HG03139 (cell line): Measurements from ENCODE around the gene TLR6.
"Not testable (repeated sequence)": the region's sequence is repeated elsewhere in the genome, so short reads cannot be mapped to it uniquely, and the experiment has no call there.

ENCODE experiments used
- ATAC-seq: cut with Tn5 transposase; IDR thresholded peaks from one replicate; pipeline ENCODE4 v1.9.1; 2021; ENCODE audit not compliant: unreplicated experiment

TLR6 gene

DNA sequence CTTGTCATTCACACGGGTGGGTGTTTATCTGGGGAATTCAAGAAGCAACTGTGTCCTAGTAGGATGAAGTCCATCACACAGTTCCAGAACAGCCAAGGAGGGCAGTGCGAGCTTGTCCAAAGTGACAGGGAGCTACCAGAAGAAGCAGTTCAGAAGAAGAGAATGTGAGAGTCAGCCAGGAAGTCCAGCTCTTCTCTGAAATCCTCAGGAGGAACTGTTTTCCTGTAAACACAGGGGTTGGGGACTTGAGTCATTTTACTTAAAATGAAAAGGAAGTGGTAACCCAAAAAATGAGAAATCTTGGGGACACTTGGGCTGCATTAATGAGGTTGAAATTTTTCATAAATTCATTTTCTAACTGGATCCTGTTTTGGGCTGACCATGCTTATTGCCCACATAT is 65.6 kb downstream of the TLR6 start:
- no peak for ATAC-seq

DNA sequence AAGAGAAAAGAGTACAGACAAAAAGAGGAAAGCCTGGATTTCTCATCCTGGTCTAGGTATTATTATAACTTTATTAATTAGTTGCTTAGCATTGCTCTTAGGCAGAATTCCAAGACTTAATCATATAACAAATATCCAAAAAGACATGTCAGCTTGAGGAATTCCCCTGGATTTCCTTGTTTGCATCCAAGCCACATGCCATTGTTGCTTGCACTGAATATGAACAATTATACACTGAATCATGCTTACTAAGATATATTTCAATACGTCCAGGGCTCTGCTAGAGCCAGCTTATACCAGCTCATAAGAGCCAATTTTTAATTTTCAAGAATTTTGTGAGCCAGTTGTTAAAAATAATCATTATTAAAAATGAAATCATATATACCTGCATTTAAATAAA is 68.3 kb downstream of the TLR6 start:
- ATAC-seq, result no peak

DNA sequence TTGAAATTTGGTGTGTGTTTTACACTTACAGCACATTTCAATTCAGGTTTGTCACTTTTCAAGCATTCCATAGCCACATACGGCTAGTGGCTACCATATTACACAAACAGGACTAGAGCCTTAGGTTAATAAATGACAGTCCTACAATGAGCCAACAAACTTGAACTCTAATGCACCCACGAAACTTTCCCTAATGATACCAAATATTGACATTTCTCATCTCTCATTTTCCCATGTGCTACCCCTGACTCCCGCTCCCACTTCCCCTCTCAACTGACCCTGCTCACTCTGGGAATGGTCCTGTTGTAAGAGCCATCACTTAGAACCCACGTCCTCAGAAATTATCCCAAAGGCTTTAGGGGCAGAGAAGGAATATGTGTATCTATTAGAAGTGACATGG is 68.9 kb downstream of the TLR6 start:
- no peak for ATAC-seq

DNA sequence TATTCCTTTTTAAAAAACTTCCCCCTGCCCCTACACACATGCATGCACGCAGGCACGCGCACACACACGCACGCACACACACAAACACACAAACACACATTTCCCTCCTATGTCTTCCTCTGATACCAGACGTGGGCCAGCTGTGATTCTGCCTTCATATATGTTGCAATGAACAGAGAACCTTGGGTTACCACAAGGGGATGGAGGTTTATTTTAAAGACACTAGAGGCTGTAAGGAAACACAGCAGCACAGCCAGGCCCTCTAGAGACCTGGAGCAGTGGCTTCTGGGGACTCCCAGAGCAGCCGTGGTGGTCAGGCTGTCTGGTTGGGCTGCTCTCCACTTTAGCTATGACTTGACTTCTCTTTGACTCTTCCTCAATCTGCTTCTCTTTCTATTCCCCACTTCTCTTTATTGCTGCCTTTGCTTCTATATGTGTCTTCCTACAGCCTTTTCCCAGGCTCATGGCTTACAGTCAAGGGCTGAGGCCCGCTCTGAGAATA is 70.7 kb downstream of the TLR6 start:
- ATAC-seq, result no peak

DNA sequence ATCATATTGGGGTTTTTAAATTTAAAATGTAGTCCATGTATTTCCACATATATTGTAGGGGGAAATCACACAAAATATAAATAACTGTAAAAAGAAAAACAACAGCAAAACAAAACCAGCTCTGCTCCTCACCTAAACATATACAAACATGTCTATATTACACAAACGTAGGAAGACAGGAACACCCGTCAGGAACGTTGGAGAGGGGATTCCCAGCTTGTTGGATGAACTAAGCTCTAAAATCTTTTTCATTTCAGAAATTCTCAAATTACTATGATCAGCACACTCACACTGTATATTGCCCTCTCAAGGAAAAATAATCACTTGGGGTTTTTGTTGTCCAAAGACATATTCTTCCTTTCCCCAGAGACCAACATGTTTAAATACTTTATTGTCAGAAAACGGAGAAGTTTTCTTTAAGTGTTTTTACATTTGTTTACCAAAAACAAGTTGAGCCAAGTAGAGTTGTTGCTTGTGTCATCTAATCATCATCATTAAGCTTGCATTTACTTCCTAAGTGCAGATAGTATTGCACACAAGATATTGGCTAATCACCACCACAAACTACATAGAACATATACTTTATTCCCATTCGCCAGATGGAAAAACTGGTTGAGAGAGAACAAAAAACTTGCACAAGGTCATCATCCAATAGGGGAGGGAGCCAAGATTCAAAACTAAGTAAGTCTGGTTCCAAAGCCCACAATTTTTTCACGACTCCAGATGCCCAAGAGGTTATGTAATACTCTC is 71.4 kb downstream of the TLR6 start:
- no peak for ATAC-seq

DNA sequence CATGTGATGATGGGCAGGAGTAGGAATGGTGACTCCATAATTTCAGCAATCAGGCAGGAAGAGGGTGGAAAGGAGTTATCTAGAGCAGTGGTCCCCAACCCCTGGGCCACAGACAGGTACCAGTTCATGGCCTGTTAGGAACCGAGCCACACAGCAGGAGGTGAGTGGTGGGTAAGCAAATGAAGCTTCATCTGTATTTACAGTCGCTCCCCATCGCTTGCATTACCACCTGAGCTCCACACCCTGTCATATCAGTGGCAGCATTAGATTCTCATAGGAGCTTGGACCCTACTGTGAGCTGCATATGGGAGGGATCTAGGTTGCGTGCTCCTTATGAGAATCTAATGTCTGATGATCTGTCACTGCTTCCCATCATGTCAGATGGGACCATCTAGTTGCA is 72.5 kb downstream of the TLR6 start:
- ATAC-seq, result no peak

DNA sequence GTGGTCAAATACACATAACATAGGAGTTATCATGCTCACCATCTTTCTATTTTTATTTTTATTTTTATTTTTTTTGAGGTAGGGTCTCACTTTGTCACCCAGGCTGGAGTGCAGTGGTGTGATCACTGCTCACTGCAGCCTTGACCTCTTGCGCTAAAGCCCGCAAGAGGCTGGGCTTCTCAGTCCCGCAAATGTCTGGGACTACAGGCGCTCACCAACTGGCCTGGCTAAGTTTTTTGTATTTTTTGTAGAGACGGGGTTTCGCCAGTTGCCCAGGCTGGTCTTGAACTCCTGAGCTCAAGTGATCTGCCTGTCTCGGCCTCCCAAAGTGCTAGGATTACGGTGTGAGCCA is 73.5 kb downstream of the TLR6 start:
- ATAC-seq, result no peak

DNA sequence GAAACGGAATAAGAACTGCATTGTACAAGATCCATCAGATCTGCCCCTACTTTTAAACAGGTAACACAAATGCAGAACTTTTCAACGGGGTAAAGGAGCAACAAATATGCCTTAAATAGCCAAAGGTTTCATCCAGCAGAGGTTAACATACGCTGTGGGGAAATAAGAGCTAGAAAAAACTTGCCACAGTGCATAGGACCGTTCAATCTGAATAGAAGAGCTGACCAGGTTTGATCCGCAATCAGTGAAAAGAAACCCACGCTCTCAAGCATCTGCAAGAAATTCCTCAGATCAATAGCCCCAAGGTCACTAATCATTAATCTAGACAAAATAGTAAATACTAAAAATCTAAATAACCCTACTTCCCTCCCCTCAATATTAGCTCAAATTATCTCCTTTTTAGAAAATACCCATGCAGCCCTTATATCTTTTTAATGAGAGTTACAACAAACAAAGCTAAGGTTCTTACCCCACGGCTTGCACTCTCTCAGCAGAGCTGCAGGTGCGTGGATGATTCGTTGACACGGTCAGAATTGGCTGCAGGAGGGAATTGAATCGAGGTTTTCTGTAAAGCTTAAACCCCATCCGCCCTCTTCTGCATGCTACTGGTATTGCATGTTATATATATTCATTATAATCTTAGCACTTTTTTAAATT is 74.0 kb downstream of the TLR6 start, which contains the start of gene TLR10:
TLR10 (minus strand) TSS at position 539 of the 657 bp plus-strand sequence. CDS start 7,400 bp downstream, outside the sequence.
- ATAC-seq, result peak; percentile 64

DNA sequence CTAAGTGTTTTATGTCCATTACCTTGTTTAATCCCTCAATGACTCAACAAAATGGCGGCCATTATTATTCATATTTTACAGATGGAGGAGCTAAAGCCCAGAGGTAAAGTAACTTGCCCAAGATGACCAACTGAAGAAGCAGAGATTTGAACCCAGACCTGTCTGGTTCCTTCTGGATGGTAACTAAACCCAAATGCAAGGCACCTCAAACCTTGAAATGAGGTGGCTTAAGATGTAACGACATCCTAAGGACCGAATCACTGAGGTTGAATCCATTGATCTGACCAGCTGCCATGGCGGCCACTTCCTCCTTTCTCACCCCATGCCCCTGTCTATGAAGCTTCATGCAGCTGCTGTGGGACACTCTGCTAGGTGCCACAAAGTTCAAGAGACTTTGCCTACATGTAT is 74.8 kb downstream of the TLR6 start:
- ATAC-seq, result no peak

DNA sequence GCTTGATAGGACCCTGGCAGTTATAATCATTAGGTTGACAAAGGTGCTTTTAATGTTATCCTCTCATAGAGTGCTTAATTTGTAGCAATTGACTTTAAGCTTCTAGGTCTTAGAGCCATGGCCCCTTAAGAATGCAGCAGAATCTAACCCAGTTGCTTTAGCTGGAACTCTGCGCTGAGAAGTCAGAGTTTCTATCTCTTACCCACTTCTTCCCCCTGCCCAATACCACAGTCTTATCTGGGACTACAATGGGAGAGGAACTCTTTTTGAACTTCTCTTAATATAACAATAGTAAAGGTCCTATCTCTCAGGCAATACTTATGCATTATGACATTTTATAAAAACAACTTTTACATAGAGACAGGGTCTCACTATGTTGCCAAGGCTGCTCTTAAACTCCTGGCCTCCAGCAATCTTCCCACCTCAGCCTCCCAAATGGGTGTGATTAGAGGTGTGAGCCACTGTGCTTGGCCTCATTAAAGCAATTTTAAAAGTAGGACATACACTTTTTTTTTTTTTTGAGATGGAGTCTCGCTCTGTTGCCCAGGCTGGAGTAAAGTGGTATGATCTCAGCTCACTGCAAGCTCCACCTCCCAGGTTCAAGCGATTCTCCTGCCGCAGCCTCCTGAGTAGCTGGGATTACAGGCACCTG is 75.7 kb downstream of the TLR6 start:
- ATAC-seq, result no peak

DNA sequence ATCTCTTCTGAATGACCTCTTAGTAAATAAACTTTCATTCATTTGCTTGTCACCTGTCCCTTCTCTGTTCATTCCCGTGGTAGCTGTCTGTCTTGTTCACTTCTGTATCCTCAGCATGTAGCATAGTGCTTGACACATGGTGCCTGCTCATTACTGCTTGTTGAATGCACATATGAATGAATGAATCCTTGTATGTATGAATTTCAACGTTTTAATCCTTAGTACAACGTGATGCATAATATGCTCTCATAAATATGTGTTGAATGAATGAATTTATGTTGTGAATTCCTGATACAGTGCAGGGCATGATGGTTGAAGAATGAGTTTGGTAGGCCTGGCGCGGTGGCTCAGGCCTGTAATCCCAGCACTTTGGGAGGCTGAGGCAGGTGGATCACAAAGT is 76.8 kb downstream of the TLR6 start:
- no peak for ATAC-seq

DNA sequence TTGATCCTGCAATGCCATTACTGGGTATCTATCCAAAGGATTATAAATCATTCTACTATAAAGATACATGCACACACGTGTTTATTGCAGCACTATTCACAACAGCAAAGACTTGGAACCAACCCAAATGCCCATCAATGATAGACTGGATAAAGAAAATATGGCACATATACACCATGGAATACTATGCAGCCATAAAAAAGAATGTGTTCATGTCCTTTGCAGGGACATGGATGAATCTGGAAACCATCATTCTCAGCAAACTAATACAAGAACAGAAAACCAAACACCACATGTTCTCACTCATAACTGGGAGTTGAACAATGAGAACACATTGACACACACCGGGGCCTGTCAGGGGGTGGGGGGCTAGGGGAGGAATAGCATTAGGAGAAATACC is 78.7 kb downstream of the TLR6 start:
- ATAC-seq, result not testable (repeated sequence)

DNA sequence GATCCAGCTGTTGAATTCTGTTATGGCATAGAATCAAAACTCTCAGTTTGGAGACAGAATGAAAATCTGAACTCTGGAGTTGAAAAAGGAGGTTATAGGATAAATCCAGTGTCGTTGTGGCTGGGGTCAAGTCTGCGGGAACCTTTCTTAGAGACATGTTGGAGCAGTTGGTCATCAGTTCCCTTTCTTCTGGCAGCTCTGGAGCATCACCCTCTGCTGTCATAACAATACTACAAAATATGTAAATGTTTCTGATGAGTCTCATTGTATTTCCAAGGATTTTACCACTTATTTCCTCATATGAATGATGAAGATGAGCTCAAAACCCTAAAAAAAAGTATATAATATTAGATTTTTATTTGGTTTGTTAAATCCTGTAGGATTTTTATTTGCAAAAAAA is 81.3 kb downstream of the TLR6 start:
- ATAC-seq, result no peak

DNA sequence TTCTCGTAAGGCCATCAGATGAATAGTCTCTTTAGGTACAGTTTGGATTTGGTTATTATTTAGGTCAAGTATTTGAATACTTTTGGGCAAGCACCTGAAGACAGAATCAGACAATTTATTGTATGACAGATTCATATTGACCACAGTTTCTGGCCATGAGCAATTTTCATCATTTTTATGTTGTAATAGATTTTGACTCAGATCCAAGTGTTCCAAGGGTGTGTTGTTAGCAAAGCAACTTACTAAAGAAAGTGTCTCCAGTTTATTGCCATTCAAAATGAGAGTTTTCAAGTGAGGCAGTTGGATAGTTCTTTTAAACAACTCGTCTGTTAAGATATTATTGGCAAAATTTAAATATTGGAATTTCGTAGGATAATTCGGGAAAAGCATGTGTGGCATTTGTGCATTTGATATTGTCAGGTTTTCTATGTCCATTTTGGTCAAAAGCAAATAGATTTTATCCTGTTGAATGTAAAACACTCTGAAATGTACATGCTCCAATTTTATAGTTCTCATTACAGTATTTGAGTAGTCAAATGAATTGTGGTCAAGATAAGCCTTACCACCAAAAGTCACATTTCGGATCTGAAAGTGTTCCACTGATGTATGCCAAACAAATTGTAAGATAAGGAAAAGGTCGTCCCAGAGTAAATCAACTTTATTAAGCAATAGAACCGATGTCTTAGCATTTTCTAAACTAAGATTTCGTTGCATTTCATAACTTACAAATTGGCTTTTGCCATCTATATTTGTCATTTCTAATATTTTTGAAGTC is 82.2 kb downstream of the TLR6 start:
- ATAC-seq, result no peak
